NOMO-1 (cell line): Measurements from ENCODE around the gene EMP2.

Experiments
- DNase-seq, 2 experiments: peaks; one replicate each; lab custom pipeline; 2025; ENCODE audit not compliant: unreplicated experiment in 2 of 2; lab: John Stamatoyannopoulos, UW

EMP2 gene

GRCh38 chr16:10494343-10495030, 85.9 kb downstream of the EMP2 start:
- no peak for DNase-seq

GRCh38 chr16:10493276-10493675, 87.1 kb downstream of the EMP2 start:
- DNase-seq = no peak

GRCh38 chr16:10490141-10490540, 90.3 kb downstream of the EMP2 start:
- DNase-seq = no peak

- peak in 1 of 2 experiments; percentile 45 for DNase-seq
Observed at GRCh38 chr16:10485698-10486382, 94.6 kb downstream of the EMP2 start.

- DNase-seq = no peak
Observed at GRCh38 chr16:10485159-10485558, 95.2 kb downstream of the EMP2 start.

- DNase-seq = no peak
Observed at GRCh38 chr16:10480151-10480550, 100.2 kb downstream of the EMP2 start.
